HG03571 (cell line): ENCODE results near the gene MAST1.
"Not testable (repeated sequence)": the region's sequence is repeated elsewhere in the genome, so short reads cannot be mapped to it uniquely, and the experiment has no call there.

ENCODE experiments used
- ATAC-seq: cut with Tn5 transposase; IDR thresholded peaks from one replicate; pipeline ENCODE4 v1.9.1; 2021; ENCODE audit not compliant: unreplicated experiment

MAST1 gene

GRCh38 chr19:12838182-12838885 is at the start of gene MAST1:
Gene MAST1 (plus strand): TSS chr19:12838515. CDS start chr19:12838573, 58 bp downstream.
- no peak for ATAC-seq

GRCh38 chr19:12788682-12789097 is 49.6 kb upstream of the MAST1 start:
- ATAC-seq = no peak

GRCh38 chr19:12789098-12789903 is 49.0 kb upstream of the MAST1 start:
- ATAC-seq = no peak

GRCh38 chr19:12789904-12790619 is 48.3 kb upstream of the MAST1 start:
- peak; percentile 31 for ATAC-seq

GRCh38 chr19:12790628-12791344 is 47.5 kb upstream of the MAST1 start:
- ATAC-seq = no peak

GRCh38 chr19:12791345-12792050 is 46.8 kb upstream of the MAST1 start, which contains the start of gene JUNB:
Gene JUNB (plus strand): TSS chr19:12791486. CDS start chr19:12791772, 286 bp downstream.
- ATAC-seq = no peak

- no peak for ATAC-seq
Observed at GRCh38 chr19:12792051-12792852, 46.1 kb upstream of the MAST1 start.

- no peak for ATAC-seq
Observed at GRCh38 chr19:12792853-12793289, 45.4 kb upstream of the MAST1 start.

GRCh38 chr19:12793290-12794195 is 44.8 kb upstream of the MAST1 start:
- peak; percentile 18 for ATAC-seq

GRCh38 chr19:12794196-12794941 is 43.9 kb upstream of the MAST1 start:
- no peak for ATAC-seq

- no peak for ATAC-seq
Observed at GRCh38 chr19:12794971-12795381, 43.3 kb upstream of the MAST1 start.

- no peak for ATAC-seq
Observed at GRCh38 chr19:12796146-12797071, 41.9 kb upstream of the MAST1 start.

- ATAC-seq = no peak
Observed at GRCh38 chr19:12797141-12797587, 41.2 kb upstream of the MAST1 start.

GRCh38 chr19:12797607-12798006 is 40.7 kb upstream of the MAST1 start:
- not testable (repeated sequence) for ATAC-seq

GRCh38 chr19:12799742-12800465 is 38.4 kb upstream of the MAST1 start:
- ATAC-seq = no peak

- no peak for ATAC-seq
Observed at GRCh38 chr19:12800466-12800770, 37.9 kb upstream of the MAST1 start.
